CD14-positive monocyte (primary cell): ENCODE results near the gene RIMBP2. TPM values are rescaled to one million over a fixed set of nuclear protein-coding genes. Genes with fewer than 3 reads are reported as not detected.

Source experiments
- DNase-seq, 3 donors: peaks; one replicate each; pipeline ENCODE4 v3.0.0-alpha.2; 2011 to 2022
- H2AFZ ChIP-seq: 2 replicates; pipeline ENCODE4 v1.6.0; 2012; ENCODE audit warnings: mild to moderate bottlenecking, low read depth, low read length, inconsistent platforms; ENCODE audit not compliant: insufficient read depth, poor library complexity, severe bottlenecking
- H3K27ac ChIP-seq, 2 donors: 1 replicate in 1 of 2; 2 replicates in 1 of 2; pipeline ENCODE4 v1.5.1; 2012 to 2013; ENCODE audit warnings: low read length in 2 of 2, control low read depth in 1 of 2, inconsistent platforms in 1 of 2, low read depth in 1 of 2, mild to moderate bottlenecking in 1 of 2
- H3K27me3 ChIP-seq, 2 donors: one replicate each; pipeline versions ENCODE4 v1.6.0 to v1.6.1; 2011 to 2013; ENCODE audit warnings: low read length in 2 of 2; ENCODE audit not compliant: control insufficient read depth in 2 of 2, insufficient read depth in 2 of 2
- H3K36me3 ChIP-seq, 2 donors: replicated peaks in 1 of 2; 1 replicate in 1 of 2; 2 replicates in 1 of 2; pipeline versions ENCODE4 v1.5.1 to v1.6.1; 2012 to 2013; ENCODE audit warnings: low read length in 2 of 2, control low read depth in 1 of 2, inconsistent platforms in 1 of 2, mild to moderate bottlenecking in 1 of 2; ENCODE audit not compliant: insufficient read depth in 2 of 2, control insufficient read depth in 1 of 2
- H3K4me1 ChIP-seq, 2 donors: 1 replicate in 1 of 2; 2 replicates in 1 of 2; pipeline versions ENCODE4 v1.5.1 to v1.6.1; 2012 to 2013; ENCODE audit warnings: low read length in 2 of 2, control low read depth in 1 of 2, inconsistent platforms in 1 of 2, mild to moderate bottlenecking in 1 of 2, moderate library complexity in 1 of 2; ENCODE audit not compliant: insufficient read depth in 2 of 2, control insufficient read depth in 1 of 2
- H3K4me2 ChIP-seq: replicated peaks from 2 replicates; pipeline ENCODE3; 2012; ENCODE audit warnings: low read length, moderate library complexity, mild to moderate bottlenecking; ENCODE audit not compliant: poor library complexity, severe bottlenecking; ENCODE audit errors: extremely low read depth
- H3K4me3 ChIP-seq, 3 experiments: fragments of 200-600 bp in 1 of 3; sonication (generic) in 1 of 3; replicated peaks in 1 of 3; 1 replicate in 2 of 3; 2 replicates in 1 of 3; pipeline ENCODE4 v1.5.1; 2011 to 2013; ENCODE audit warnings: low read length in 3 of 3, mild to moderate bottlenecking in 3 of 3, control low read depth in 2 of 3, low read depth in 2 of 3, inconsistent platforms in 1 of 3, moderate library complexity in 1 of 3
- H3K79me2 ChIP-seq: 2 replicates; pipeline ENCODE4 v1.6.0; 2012; ENCODE audit warnings: mild to moderate bottlenecking, control low read depth, inconsistent platforms, low read length, moderate library complexity; ENCODE audit not compliant: insufficient read depth
- H3K9ac ChIP-seq: 2 replicates; pipeline ENCODE4 v1.6.0; 2017; ENCODE audit warnings: low read length, mild to moderate bottlenecking; ENCODE audit not compliant: insufficient read depth, poor library complexity, severe bottlenecking
- H3K9me3 ChIP-seq, 2 donors: replicated peaks in 1 of 2; 1 replicate in 1 of 2; 2 replicates in 1 of 2; pipeline versions ENCODE4 v1.5.1 to v1.6.1; 2012 to 2013; ENCODE audit warnings: low read length in 2 of 2, control low read depth in 1 of 2; ENCODE audit not compliant: control insufficient read depth in 1 of 2, insufficient read depth in 1 of 2
- H4K20me1 ChIP-seq: 2 replicates; pipeline ENCODE4 v1.6.0; 2012; ENCODE audit warnings: mild to moderate bottlenecking, low read length, control low read depth, moderate library complexity; ENCODE audit not compliant: insufficient read depth
- H3K27ac Mint-ChIP-seq, 7 donors: one replicate each; pipeline ENCODE4 v1.8.0; 2020; ENCODE audit warnings: mild to moderate bottlenecking in 7 of 7, mixed read lengths in 7 of 7, moderate library complexity in 6 of 7, inconsistent platforms in 2 of 7
- H3K27me3 Mint-ChIP-seq, 3 donors: one replicate each; pipeline ENCODE4 v1.8.0; 2021 to 2022; ENCODE audit warnings: low read depth in 3 of 3, mild to moderate bottlenecking in 3 of 3, mixed read lengths in 3 of 3, moderate library complexity in 3 of 3, inconsistent platforms in 1 of 3
- H3K36me3 Mint-ChIP-seq, 2 donors: one replicate each; pipeline ENCODE4 v1.8.0; 2020; ENCODE audit warnings: mixed read lengths in 2 of 2, inconsistent platforms in 1 of 2, mild to moderate bottlenecking in 1 of 2
- H3K4me1 Mint-ChIP-seq: one replicate; pipeline ENCODE4 v1.8.0; 2020; ENCODE audit warnings: mild to moderate bottlenecking, mixed read lengths
- H3K4me3 Mint-ChIP-seq, 2 donors: one replicate each; pipeline ENCODE4 v1.8.0; 2020; ENCODE audit warnings: mild to moderate bottlenecking in 2 of 2, mixed read lengths in 2 of 2, moderate library complexity in 1 of 2
- H3K9me3 Mint-ChIP-seq, 7 donors: one replicate each; pipeline ENCODE4 v1.8.0; 2020 to 2022; ENCODE audit warnings: mixed read lengths in 7 of 7, mild to moderate bottlenecking in 6 of 7, moderate library complexity in 6 of 7, inconsistent platforms in 2 of 7
- CTCF ChIP-seq: fragments of 200-600 bp; IDR thresholded peaks from one replicate; pipeline ENCODE4 v1.8.0; 2022; ENCODE audit warnings: antibody characterized with exemption, mild to moderate bottlenecking
- WGBS: methylation state at CpG from one replicate; pipeline ENCODE4 v1.1.5; 2013; ENCODE audit warnings: missing lambda C conversion rate; ENCODE audit not compliant: insufficient coverage; 5-methylcytosine and 5-hydroxymethylcytosine counted together
- intact Hi-C, 2 donors: fragments of 100-400 bp; cut with micrococcal nuclease; formaldehyde crosslinking; loops; one replicate each; pipeline versions ENCODE4 v1.15.0 to v1.15.1; 2023
- polyA plus RNA-seq, 3 donors: library from polyadenylated mRNA; depleted of rRNA in 1 of 3; unstranded in 2 of 3; stranded (reverse) in 1 of 3; fragments of 300-500 nt in 2 of 3; fragments of >200 nt in 1 of 3; fragmentation: Illumina TruSeq in 2 of 3; gene quantifications; 1 replicate in 2 of 3; 2 replicates in 1 of 3; pipeline ENCODE4 v1.2.3, GENCODE V29; 2012 to 2021

The RIMBP2 gene
- polyA plus RNA-seq, 3 donors = not detected

GRCh38 chr12:130463818-130464670 is 252.1 kb downstream of the RIMBP2 start:
- intact Hi-C loops = no loop called here
- H3K36me3 Mint-ChIP-seq = no peaks in the 10 kb centered on the region
- no peak overlapping the region for H3K9ac ChIP-seq
- H3K4me3 Mint-ChIP-seq = no peak overlapping the region
- no peaks in the 10 kb centered on the region for H3K27me3 ChIP-seq
- whole genome bisulfite sequencing = 76% methylated on average over 16 of the region's 19 CpGs
- DNase-seq = no peak
- H3K4me2 ChIP-seq = no peak overlapping the region
- no peak overlapping the region for H2AFZ ChIP-seq
- TF ChIP-seq CTCF = no peak
- H3K4me1 ChIP-seq = no peaks in the 10 kb centered on the region
- H3K27me3 Mint-ChIP-seq = no peaks in the 10 kb centered on the region
- H3K9me3 Mint-ChIP-seq = peaks cover 10 to 34% (median 19%) of the 10 kb centered on the region in 7 donors
- H3K9me3 ChIP-seq = peaks cover 22 to 34% of the 10 kb centered on the region in 2 donors
- H3K4me1 Mint-ChIP-seq = no peaks in the 10 kb centered on the region
- no peak overlapping the region for H3K27ac ChIP-seq
- no peaks in the 10 kb centered on the region for H4K20me1 ChIP-seq
- H3K79me2 ChIP-seq = no peaks in the 10 kb centered on the region
- H3K27ac Mint-ChIP-seq = no peak overlapping the region
- H3K4me3 ChIP-seq = no peak overlapping the region
- H3K36me3 ChIP-seq = no peaks in the 10 kb centered on the region

GRCh38 chr12:130463275-130463658 is 252.8 kb downstream of the RIMBP2 start:
- no peak overlapping the region for H3K27ac Mint-ChIP-seq
- Histone ChIP-seq H3K9me3 (peaks cover 15 to 26% of the 10 kb centered on the region in 2 donors), H3K27ac (no peak overlapping the region), H3K36me3 (no peaks in the 10 kb centered on the region), H3K4me2 (no peak overlapping the region), H3K79me2 (no peaks in the 10 kb centered on the region), H3K4me1 (no peaks in the 10 kb centered on the region), H3K27me3 (no peaks in the 10 kb centered on the region), H3K4me3 (no peak overlapping the region), H4K20me1 (no peaks in the 10 kb centered on the region), H3K9ac (no peak overlapping the region), H2AFZ (no peak overlapping the region)
- H3K36me3 Mint-ChIP-seq = no peaks in the 10 kb centered on the region
- no peaks in the 10 kb centered on the region for H3K4me1 Mint-ChIP-seq
- H3K27me3 Mint-ChIP-seq = no peaks in the 10 kb centered on the region
- intact Hi-C loops = no loop called here
- peaks cover 5 to 26% (median 13%) of the 10 kb centered on the region in 7 donors for H3K9me3 Mint-ChIP-seq
- TF ChIP-seq CTCF = no peak
- WGBS = 82% methylated on average over 7 of the region's 9 CpGs
- no peak for DNase-seq
- H3K4me3 Mint-ChIP-seq = no peak overlapping the region
